ENCODE measurements around the gene TBC1D1. TPM values are rescaled to one million over a fixed set of nuclear protein-coding genes. Genes with fewer than 3 reads are reported as not detected.
A peak's percentile ranks its signal among the peaks of the same experiment; 100 is the strongest.

Gene TBC1D1
- total RNA-seq, 2 donors from 2014 or later = 58.0 to 68.7 TPM

DNA sequence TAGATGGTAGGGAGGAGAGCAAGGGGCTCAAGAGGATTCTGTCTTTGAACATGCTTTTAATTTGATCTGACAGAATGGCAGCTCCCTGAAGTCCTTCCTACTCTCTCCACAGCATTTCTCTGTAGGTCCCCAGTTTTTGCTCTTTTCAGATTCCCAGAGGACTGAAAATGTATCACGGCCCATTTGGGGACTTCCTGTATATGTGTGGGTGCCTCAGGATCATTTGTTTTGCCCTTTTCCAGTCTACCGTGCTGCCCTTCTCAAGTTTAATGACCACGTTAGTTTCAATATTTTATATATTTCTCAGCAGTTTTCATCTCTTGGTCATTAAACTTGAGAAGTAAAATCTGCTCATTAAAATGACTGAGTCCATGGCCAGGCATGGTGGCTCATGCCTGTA is 2.3 kb downstream of the TBC1D1 start:
- H3K27me3 Mint-ChIP-seq (ENCODE audit: low read depth) = peaks cover 11% of the 10 kb centered on the region
- ATAC-seq (replicated peaks in 1 of 2) (no peak), DNase-seq (no peak)
- H3K27ac Mint-ChIP-seq = peak overlapping the region; percentile 33
- peaks cover 49% of the 10 kb centered on the region for H3K4me1 Mint-ChIP-seq (ENCODE audit: low read depth)
- no peaks in the 10 kb centered on the region for H3K9me3 Mint-ChIP-seq
- no peaks in the 10 kb centered on the region for H3K36me3 Mint-ChIP-seq (ENCODE audit: insufficient read depth in 2 of 2)
- H3K4me3 Mint-ChIP-seq = peak overlapping the region; percentile 79 to 90

GRCh38 chr4:37895271-37895670 is 4.4 kb downstream of the TBC1D1 start:
- no peak overlapping the region for H3K4me3 Mint-ChIP-seq
- no peak for DNase-seq
- peaks cover 0 to 2% of the 10 kb centered on the region in 2 donors for H3K9me3 Mint-ChIP-seq
- peaks cover 2 to 5% of the 10 kb centered on the region in 2 donors for H3K36me3 Mint-ChIP-seq (ENCODE audit: insufficient read depth in 2 of 2)
- H3K4me1 Mint-ChIP-seq (ENCODE audit: low read depth) = peaks cover 48% of the 10 kb centered on the region
- no peaks in the 10 kb centered on the region for H3K27me3 Mint-ChIP-seq (ENCODE audit: low read depth)
- no peak overlapping the region for H3K27ac Mint-ChIP-seq
- no peak for ATAC-seq (replicated peaks in 1 of 2)

GRCh38 chr4:37896206-37896860 is 5.4 kb downstream of the TBC1D1 start:
- DNase-seq (no peak), ATAC-seq (replicated peaks in 1 of 2) (no peak)
- no peaks in the 10 kb centered on the region for H3K27me3 Mint-ChIP-seq (ENCODE audit: low read depth)
- no peak overlapping the region for H3K4me3 Mint-ChIP-seq
- peaks cover 0 to 2% of the 10 kb centered on the region in 2 donors for H3K9me3 Mint-ChIP-seq
- peaks cover 2 to 5% of the 10 kb centered on the region in 2 donors for H3K36me3 Mint-ChIP-seq (ENCODE audit: insufficient read depth in 2 of 2)
- H3K27ac Mint-ChIP-seq = no peak overlapping the region
- H3K4me1 Mint-ChIP-seq (ENCODE audit: low read depth) = peaks cover 49% of the 10 kb centered on the region

- H3K27ac Mint-ChIP-seq = no peak overlapping the region
- no peak overlapping the region for H3K4me3 Mint-ChIP-seq
- ATAC-seq (replicated peaks in 1 of 2) (no peak), DNase-seq (no peak)
- peaks cover 0 to 2% of the 10 kb centered on the region in 2 donors for H3K9me3 Mint-ChIP-seq
- peaks cover 33% of the 10 kb centered on the region for H3K4me1 Mint-ChIP-seq (ENCODE audit: low read depth)
- H3K27me3 Mint-ChIP-seq (ENCODE audit: low read depth) = no peaks in the 10 kb centered on the region
- peaks cover 4 to 5% of the 10 kb centered on the region in 2 donors for H3K36me3 Mint-ChIP-seq (ENCODE audit: insufficient read depth in 2 of 2)
Observed at GRCh38 chr4:37902212-37902611, 11.3 kb downstream of the TBC1D1 start.

- peak in 1 of 2 donors; percentile 28 for ATAC-seq (replicated peaks in 1 of 2)
- no peak overlapping the region for H3K4me3 Mint-ChIP-seq
- no peak for DNase-seq
- peaks cover 37% of the 10 kb centered on the region for H3K4me1 Mint-ChIP-seq (ENCODE audit: low read depth)
- H3K27ac Mint-ChIP-seq = no peak overlapping the region
- H3K36me3 Mint-ChIP-seq (ENCODE audit: insufficient read depth in 2 of 2) = peaks cover 4 to 5% of the 10 kb centered on the region in 2 donors
- no peaks in the 10 kb centered on the region for H3K27me3 Mint-ChIP-seq (ENCODE audit: low read depth)
- H3K9me3 Mint-ChIP-seq = peaks cover 0 to 2% of the 10 kb centered on the region in 2 donors
Observed at GRCh38 chr4:37902738-37903693, 12.1 kb downstream of the TBC1D1 start.

GRCh38 chr4:37903901-37904300 is 13.0 kb downstream of the TBC1D1 start:
- H3K36me3 Mint-ChIP-seq (ENCODE audit: insufficient read depth in 2 of 2) = peaks cover 4 to 5% of the 10 kb centered on the region in 2 donors
- no peak for DNase-seq
- no peak overlapping the region for H3K4me3 Mint-ChIP-seq
- H3K27ac Mint-ChIP-seq = no peak overlapping the region
- ATAC-seq (replicated peaks in 1 of 2) = no peak
- peaks cover 0 to 2% of the 10 kb centered on the region in 2 donors for H3K9me3 Mint-ChIP-seq
- H3K4me1 Mint-ChIP-seq (ENCODE audit: low read depth) = peaks cover 45% of the 10 kb centered on the region
- no peaks in the 10 kb centered on the region for H3K27me3 Mint-ChIP-seq (ENCODE audit: low read depth)

DNA sequence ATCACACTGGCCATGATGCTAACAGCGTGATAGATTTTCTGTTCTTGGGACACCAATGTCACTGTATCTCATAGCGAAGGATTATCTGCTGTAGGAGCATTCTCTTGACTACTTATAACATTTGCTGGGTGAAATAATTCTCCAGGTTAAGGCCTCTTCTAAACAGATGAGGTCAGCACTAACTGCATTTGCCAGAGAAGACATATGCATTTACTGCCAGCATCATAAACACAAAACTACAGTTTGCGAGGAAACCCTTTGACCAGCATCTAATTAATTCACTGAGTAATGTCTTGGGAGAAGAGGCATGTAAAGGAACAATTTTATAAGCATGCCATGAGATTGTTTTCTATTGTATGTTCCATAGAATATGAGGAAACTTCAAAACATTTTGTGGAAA is 13.9 kb downstream of the TBC1D1 start:
- H3K4me3 Mint-ChIP-seq = no peak overlapping the region
- no peaks in the 10 kb centered on the region for H3K9me3 Mint-ChIP-seq
- no peak overlapping the region for H3K27ac Mint-ChIP-seq
- H3K36me3 Mint-ChIP-seq (ENCODE audit: insufficient read depth in 2 of 2) = peaks cover 2% of the 10 kb centered on the region in 2 donors
- DNase-seq = no peak
- ATAC-seq (replicated peaks in 1 of 2) = no peak
- H3K4me1 Mint-ChIP-seq (ENCODE audit: low read depth) = peaks cover 45% of the 10 kb centered on the region
- H3K27me3 Mint-ChIP-seq (ENCODE audit: low read depth) = no peaks in the 10 kb centered on the region

GRCh38 chr4:37905533-37906169 is 14.8 kb downstream of the TBC1D1 start:
- H3K36me3 Mint-ChIP-seq (ENCODE audit: insufficient read depth in 2 of 2) = peaks cover 0 to 2% of the 10 kb centered on the region in 2 donors
- no peaks in the 10 kb centered on the region for H3K27me3 Mint-ChIP-seq (ENCODE audit: low read depth)
- DNase-seq = no peak
- H3K4me3 Mint-ChIP-seq = no peak overlapping the region
- no peaks in the 10 kb centered on the region for H3K9me3 Mint-ChIP-seq
- peaks cover 39% of the 10 kb centered on the region for H3K4me1 Mint-ChIP-seq (ENCODE audit: low read depth)
- no peak for ATAC-seq (replicated peaks in 1 of 2)
- no peak overlapping the region for H3K27ac Mint-ChIP-seq

DNA sequence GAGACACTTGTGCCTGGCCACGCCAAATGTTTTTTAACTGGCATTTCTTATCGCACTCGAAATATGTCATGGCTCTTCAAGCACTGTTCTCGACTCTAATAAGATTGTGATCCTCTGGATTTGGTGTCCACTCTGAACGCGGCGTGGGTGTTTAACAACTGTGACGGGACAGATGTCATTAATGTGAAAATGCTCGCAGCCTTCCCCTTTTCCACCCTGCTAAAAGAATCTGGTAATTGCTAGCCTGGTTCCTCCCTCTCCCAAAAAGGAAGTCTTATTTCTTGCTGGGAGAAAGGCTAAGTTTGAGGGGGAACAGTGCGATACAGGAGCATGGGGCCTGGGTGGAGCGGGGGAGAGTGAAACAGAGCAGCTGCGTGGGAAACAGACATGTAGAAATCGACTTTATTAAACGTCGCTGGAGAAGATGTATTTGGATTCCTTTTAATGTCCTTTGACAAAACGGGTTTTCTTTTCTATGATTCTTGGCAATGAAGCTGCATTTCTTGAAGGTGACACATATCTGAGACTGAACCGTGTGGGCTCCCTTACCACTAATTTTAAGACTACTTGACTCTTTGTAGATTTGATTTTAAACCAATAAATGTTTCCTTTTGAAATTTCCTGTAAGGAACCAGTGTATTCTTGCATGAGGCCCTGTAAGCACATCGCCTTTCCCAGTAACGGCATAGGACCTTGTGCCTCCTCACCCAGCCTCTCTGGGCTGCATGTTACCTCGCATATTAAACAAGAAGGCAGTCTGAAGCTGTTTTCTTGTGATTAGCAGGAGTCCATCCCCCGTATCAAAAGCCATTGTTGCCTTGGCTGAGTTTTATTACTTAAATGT is 17.8 kb downstream of the TBC1D1 start:
- no peak overlapping the region for H3K4me3 Mint-ChIP-seq
- H3K9me3 Mint-ChIP-seq = no peaks in the 10 kb centered on the region
- H3K27ac Mint-ChIP-seq = no peak overlapping the region
- H3K27me3 Mint-ChIP-seq (ENCODE audit: low read depth) = no peaks in the 10 kb centered on the region
- peaks cover 0 to 2% of the 10 kb centered on the region in 2 donors for H3K36me3 Mint-ChIP-seq (ENCODE audit: insufficient read depth in 2 of 2)
- DNase-seq = no peak
- no peak for ATAC-seq (replicated peaks in 1 of 2)
- H3K4me1 Mint-ChIP-seq (ENCODE audit: low read depth) = peaks cover 36% of the 10 kb centered on the region

DNA sequence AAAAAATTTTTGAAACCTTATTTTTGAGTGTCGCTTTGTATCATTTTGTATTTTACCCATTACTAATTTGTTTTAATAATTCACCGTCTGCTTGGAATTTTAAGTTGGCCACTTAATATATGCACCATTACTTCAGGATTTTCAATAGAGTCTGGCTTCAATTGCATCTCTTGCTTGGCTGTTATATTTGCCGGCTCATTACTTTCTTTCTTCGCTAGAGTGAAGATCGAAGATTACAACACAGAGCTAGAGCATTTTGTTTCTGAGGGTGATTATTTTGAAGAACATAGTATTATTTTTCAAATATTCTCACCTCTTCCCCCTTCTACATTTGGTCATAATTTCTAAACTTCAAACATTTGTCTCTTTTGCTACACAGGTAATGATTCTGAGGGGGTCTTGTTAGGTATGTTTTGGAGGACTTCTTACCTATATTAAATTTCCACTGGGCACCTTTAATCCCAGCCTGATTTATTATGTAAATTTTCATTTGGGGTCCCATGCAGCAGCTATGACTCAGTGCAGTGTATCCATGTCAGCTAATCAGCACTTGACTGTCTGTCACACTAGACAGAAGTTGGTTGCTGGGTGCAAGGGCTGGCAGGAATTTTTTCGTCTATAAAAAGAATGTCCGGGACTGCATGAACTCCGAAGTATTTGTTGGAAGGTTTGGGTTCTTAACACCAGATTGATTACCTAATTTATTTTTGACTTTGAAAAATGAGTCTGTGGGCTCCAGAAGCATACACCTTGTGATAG is 18.6 kb downstream of the TBC1D1 start:
- no peak for DNase-seq
- Mint-ChIP-seq H3K27me3 (ENCODE audit: low read depth) (no peaks in the 10 kb centered on the region), H3K9me3 (no peaks in the 10 kb centered on the region), H3K4me1 (ENCODE audit: low read depth) (peaks cover 36% of the 10 kb centered on the region), H3K4me3 (no peak overlapping the region), H3K27ac (no peak overlapping the region), H3K36me3 (ENCODE audit: insufficient read depth in 2 of 2) (peaks cover 0 to 2% of the 10 kb centered on the region in 2 donors)
- ATAC-seq (replicated peaks in 1 of 2) = no peak

DNA sequence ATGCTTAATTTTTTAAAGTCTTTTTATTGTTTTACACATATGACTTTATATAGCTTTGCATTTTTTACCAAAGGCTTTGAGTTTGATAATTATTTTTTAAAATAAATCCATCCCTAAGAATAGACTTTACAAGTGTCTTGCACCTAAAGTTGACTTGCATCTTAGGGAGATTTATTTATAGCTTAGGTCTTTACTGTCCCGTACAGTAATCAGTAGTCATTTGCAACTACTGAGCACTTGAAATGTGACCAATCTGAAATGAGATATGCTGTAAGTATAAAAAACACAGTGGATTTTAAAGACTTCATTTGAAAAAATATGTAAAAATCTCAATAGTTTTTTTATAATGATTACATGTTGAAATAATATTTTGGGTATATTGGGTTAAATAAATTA is 19.2 kb downstream of the TBC1D1 start:
- ATAC-seq (replicated peaks in 1 of 2) = no peak
- Mint-ChIP-seq H3K9me3 (no peaks in the 10 kb centered on the region), H3K27ac (no peak overlapping the region), H3K4me1 (ENCODE audit: low read depth) (peaks cover 36% of the 10 kb centered on the region), H3K4me3 (no peak overlapping the region), H3K36me3 (ENCODE audit: insufficient read depth in 2 of 2) (peaks cover 0 to 2% of the 10 kb centered on the region in 2 donors), H3K27me3 (ENCODE audit: low read depth) (no peaks in the 10 kb centered on the region)
- DNase-seq = no peak

GRCh38 chr4:37914539-37914938 is 23.7 kb downstream of the TBC1D1 start:
- Mint-ChIP-seq H3K36me3 (ENCODE audit: insufficient read depth in 2 of 2) (peaks cover 0 to 1% of the 10 kb centered on the region in 2 donors), H3K4me3 (no peak overlapping the region), H3K27me3 (ENCODE audit: low read depth) (no peaks in the 10 kb centered on the region), H3K27ac (no peak overlapping the region), H3K9me3 (no peaks in the 10 kb centered on the region), H3K4me1 (ENCODE audit: low read depth) (peaks cover 9% of the 10 kb centered on the region)
- DNase-seq (no peak), ATAC-seq (replicated peaks in 1 of 2) (no peak)
